HG03378 (cell line): ENCODE measurements around the gene PGM1.

Experiments used
- ATAC-seq: cut with Tn5 transposase; IDR thresholded peaks from one replicate; pipeline ENCODE4 v1.9.1; 2021; ENCODE audit warnings: mild to moderate bottlenecking, moderate library complexity; ENCODE audit not compliant: unreplicated experiment

PGM1 gene

DNA sequence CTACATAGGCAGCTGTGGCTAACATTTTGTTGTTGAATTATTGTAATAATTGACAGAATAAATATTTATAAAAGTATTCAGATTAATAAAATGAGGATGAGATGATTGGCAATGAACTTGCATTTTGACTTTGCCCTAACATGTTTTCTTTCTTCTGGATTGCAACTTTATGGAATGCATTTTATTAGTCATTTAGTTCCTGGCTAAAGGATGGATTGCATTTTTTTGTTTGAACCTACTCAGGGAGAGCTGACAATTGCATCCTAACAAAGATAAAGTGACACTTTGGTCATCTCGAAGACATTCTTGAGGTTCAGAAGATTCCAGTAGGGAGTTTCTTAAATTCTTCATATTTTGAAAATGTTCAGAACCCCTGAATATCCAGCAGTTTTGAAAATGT is 37.5 kb downstream of the PGM1 start:
- ATAC-seq, result no peak

DNA sequence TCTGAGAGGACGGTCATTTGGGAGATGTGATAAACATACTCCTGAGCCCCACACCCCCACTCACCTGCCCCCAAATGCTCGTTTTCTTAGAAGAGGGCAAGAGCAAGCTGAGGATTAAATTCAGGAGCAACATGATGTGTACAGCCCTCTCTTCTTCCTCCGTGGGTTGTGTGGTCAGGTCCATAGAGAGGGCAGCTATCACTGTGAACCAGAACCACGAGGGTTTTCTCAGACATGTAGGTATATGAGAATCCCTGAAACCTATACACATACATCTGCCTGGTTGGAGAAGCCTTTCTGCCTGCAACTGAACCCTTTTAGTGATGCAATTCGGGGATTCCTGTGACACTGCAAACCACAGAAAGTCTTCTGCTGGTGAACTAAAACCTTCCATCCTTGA is 38.9 kb downstream of the PGM1 start:
- no peak for ATAC-seq

DNA sequence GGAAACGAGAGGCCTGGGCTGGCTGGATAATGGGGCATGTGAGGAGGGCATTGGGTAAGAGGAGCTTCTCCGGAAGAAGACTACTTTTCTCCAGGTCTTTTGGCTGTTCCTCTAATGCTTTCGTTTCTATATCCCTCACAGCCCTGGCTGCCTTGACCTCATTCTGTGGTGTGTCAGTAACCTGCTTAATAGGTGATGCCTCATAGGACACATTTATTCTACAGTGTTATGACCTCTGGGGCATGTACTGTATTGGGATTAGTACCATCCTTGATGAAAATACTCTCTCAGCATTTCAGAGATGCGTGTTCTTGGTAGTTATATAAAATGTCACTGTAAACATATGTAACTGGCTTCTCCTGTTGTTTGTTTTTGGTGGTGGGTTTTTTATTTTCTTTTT is 40.1 kb downstream of the PGM1 start:
- no peak for ATAC-seq

DNA sequence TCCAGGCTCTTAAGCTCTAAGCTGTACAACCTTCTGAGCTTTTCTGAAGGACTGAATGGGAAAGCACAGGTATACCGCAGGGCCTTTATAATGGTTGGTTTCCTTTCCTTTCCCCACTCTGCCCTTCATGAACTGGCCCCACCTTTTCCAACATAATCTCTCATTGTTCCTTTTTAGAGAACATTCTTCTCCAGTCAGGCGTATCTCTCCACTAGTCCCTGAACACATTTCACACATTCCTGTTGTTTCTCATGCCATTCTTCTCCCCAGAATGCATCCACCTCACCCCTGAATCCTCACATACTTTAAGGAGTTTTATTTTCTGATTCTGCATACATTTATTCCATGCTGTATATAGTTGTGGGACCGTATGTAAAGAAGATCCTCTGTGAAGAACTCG is 41.3 kb downstream of the PGM1 start:
- no peak for ATAC-seq

DNA sequence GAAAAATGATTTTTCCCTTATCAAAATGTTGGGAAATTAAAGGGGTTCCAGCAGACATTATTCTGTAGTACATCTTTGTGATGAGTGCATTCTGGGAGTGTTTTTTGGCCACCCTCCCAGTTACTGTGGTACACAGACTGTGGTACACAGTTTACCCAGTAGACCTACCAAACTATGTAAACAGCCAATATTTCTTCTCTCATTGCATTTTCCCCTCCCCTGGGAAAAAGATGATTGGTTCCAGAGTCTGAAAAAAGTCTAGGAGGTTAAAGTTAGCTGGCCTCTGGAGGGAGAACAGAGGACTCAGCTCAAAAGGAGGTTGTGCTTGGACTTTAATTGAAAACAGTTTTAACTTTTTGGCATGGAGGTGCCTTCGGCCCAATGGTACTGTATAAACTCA is 42.5 kb downstream of the PGM1 start:
- ATAC-seq, result no peak

DNA sequence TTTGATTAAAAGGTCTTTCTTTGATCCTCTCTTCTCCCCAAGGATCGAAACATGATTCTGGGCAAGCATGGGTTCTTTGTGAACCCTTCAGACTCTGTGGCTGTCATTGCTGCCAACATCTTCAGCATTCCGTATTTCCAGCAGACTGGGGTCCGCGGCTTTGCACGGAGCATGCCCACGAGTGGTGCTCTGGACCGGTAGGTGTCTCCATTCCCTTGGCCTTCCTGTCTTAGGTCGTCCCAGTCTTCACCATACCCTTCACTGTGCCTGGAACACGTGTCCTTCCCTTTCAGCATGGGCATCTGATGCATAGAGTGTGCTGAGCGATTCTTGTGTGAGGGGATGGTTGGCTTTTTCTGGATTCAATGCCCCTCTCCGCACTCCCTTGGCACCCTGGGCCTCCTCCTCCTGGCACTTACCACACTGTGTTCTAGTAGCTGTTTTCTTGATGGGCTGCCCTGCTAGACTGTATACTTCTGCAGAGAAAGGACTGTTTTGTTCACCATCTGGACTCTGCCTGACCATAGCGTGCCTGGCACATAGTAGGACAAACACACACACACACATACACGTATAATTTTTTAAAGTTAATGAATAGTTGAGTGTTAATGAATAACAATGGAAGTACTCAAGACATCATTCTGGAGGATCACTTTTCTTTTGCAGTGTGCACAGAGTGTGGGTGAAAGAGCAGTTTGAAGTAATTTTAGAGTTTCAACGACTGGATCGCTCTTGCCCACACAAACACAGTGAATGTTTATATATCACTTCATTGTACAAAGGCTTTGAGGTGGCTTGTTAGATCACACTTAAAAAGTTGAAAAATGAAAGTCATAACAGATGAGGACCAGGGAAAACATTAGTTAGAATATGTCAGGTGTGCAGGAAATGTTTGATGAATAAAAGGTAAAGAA is 43.2 kb downstream of the PGM1 start:
- ATAC-seq, result no peak

DNA sequence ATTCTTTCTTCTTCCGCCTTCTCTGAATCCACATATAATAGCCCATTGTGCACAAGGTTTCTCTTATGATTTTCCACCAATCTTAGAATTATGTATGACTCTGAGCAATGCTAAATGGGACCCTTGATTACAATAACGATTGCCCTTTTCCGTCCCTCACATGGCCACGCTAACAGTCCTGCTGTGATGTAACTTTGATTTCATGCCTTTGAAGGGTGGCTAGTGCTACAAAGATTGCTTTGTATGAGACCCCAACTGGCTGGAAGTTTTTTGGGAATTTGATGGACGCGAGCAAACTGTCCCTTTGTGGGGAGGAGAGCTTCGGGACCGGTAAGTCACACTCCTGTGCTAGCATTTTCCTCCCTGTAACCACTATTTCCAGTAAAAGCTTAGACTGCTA is 45.3 kb downstream of the PGM1 start:
- no peak for ATAC-seq

DNA sequence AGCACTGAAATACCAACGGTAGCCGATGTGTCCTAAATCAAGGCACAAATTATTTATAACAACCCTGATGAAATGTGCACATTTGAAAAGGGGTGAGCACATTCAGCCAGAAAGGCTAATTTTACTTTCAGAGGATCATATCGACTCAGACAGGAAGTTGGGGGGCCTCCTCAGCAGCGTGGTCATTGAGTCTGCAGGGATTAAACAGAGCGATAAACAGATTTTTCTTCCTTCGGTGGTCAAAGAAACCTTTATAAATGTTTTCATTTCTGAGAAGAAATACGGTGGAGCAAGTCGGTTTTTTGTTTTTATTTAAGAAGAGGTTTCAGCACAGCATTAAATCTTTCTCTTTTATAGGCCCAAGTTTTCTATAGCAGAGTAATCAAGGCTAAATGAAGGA is 45.7 kb downstream of the PGM1 start:
- no peak for ATAC-seq

DNA sequence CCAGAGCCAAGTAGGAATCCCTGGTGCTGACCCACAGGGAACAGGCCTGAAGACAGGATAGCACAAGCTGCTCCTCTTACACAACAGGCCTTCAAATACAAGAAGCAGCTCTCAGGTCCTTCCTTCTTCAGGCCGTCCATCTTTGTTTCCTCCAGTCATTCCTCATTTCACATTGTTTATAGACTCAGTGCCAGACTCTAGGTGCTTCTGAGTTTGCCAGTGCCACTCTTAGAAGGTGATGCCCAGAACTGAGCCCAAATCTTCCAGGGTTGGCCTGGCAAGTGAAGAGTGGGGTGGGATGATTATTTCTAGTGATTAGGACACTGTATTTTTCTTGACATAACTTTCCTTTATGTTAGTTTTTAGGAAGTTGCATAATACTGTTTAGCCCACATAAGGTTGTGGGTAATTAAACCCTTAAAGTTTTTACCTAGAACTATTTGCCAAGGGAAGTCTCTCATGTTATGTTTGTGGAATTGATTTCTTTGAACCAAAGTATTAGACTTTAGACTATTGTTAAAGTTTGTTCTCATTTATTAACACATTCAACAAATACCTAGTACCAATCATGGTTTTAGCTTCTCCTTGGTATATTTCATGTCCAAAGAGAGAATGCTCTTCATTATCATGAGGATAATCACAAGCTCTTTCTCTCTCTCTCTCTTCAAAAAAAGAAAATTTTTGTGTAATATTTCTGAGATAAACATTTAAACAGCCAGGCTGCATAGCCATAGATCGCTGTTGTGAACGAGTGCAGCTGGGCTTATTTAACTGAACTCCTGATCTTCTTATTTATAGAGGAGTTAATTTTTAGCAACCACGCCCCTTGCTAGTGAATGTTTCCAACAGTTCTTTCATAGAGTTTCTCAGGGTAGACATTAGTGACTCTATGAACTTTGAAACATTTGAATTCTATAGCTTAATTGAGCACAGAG is 47.7 kb downstream of the PGM1 start:
- no peak for ATAC-seq

DNA sequence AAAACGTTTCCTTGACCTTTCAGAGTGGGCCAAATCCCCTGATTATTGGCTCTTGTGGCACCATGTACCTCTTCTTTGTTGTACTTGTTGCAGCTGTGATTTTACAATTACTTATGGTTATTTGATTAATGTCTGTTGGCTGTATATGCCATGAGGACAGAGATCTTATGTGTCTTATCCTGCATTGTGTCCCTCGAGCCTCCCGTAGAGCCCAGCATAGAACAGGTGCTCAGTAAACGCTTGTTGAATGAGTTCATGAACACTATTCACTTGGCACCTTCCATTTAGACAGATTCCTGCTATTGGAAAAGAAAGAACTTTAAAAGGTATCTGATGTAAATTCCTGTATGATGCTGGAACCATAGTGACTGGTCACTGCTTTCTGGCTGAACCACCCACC is 48.4 kb downstream of the PGM1 start:
- no peak for ATAC-seq

DNA sequence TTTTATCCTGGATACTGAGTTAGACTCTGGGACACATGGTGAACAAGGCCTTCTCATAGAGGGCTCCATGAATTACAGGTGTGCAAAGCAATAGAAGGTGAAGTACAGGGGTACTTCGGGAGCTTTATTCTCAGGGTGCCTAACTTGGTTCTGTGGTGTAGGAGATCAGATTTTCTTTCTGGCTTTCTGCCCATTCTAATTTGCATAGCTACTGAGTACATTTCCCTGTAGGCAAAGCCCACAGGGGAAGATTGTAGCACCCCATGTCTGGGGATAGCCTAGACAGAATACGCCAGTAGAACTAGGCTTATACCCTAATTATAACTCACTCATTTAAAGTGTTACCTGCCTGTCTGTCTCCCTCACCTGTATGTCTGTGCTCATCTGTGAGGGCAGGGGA is 49.7 kb downstream of the PGM1 start:
- ATAC-seq, result no peak

DNA sequence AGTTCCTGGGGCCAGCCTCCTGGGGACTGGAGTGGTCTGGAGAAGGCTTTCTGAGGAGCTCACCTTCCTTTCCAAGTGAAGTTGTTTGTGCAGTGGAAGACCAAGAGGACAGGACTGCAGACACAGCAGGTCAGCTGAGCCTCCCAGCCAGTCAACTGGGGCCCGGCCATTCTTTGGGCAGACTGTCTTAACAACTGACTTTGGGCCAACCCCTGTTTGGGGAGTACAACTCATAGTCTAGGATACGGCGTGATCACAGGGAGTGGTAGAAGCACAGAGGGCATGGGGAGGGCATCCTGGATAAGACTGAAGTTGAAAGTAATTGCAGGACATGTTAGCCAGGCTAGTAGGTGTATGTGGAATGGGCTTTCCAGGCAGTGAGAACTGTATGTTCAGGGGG is 50.3 kb downstream of the PGM1 start:
- no peak for ATAC-seq

DNA sequence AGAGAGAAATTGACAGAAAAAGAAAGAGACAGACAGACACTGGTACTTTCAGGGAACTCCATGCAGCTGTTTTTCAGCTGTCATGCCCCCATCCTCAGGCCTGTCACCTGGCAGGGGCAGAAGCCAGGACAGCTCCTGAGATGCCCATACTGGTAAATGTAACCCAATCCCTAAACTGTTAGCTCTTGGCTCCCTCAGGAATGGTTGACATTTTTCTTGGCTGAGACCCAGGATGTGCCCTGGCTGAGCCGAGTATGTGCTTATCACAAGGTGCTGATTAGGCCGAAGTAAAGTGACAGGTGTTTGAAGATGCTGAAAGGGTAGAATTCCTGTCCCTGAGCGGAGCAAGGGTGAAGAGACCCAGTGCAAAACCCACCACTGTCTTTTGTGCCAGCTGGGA is 50.7 kb downstream of the PGM1 start:
- no peak for ATAC-seq

DNA sequence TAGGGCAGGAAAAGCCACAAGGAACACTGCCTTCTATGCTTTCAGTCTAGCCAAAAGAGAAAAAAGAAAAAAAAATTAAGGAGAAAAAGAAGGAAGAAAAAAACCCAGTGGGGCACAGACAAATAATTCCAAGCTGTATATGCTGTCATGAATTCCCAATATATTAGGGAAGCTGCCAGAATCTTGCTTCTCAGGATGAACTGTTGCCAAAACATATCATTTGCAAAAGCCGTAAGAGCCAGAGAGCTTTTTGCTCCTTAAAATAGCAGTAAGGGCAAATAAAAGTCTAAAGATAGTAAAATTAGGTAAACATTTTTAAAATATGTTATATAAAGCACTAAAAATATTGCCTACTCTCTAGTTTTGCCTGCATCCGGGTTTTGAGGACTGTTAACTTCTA is 52.1 kb downstream of the PGM1 start:
- ATAC-seq, result no peak

DNA sequence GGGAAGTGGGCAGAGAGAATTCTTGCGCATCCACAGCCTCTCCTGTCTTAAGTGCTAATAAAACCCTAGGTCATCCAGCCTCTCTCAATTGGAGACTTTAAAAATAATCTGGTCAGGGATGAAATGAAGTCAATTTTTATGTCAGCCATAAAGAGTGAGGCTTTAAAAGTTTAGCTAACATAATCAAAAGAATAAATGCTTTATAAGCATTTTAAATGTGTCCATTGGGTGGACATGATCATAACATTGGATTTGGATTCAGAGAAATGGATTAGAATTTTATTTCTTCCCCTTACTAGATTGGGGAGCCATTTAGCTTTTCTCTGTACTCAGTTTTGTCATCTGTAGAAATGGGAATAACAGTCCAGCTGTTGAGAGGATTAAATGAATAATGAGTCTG is 55.5 kb downstream of the PGM1 start:
- ATAC-seq, result no peak

DNA sequence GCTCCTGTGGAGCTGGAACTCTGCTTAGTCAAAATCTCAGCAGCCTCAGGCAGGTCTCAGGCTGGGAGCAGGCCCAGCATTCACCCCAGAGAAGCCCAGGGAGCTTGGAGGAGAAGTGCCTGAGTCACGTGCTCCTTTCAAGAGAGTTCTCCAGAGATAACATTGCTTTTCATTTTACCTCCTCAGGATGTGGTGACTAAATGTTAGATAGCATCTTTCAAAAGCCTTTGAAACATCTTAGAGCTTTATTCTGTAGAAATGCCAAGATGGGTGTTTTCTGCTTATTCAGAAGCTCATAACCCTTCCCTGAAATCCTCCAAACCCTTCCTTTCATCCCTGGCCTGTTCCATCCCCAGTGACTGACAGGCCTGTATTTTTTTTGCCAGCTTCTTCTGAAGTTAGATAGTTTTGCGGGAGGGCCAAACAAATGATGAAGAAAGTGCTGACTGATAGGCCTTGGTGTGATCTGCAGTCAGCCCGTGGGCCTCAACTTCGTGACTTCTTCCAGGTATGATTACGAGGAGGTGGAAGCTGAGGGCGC is 58.0 kb downstream of the PGM1 start:
- no peak for ATAC-seq

DNA sequence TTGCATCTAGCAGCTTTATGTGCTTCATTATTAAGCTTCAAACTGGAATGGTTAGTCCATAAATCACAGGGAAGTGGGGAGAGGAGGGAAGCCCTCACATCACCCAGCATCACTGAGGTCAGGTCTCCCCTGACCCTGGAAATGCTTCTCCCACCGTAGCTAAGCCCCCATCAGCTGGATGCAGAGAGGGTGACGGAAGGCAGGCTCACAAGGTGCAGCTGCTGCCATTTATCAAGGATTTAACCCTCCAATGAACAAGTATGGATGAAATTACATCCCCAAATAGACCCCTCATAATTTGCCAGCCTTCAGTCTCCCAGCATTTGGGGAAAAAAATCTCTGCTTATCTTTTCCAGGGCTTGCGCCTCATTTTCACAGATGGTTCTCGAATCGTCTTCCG is 60.8 kb downstream of the PGM1 start:
- no peak for ATAC-seq

DNA sequence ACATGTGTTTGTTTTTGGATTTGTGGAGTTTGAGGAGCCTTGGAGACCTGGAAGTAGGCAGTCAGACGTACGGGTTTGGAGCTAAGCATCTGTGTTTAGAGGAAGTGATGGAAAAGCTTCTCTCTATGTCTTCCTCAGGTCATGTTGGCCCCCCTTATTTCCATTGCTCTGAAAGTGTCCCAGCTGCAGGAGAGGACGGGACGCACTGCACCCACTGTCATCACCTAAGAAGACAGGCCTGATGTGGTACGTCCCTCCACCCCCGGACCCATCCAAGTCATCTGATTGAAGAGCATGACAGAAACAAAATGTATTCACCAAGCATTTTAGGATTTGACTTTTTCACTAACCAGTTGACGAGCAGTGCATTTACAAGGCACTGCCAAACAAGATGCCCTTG is 66.2 kb downstream of the PGM1 start:
- no peak for ATAC-seq

DNA sequence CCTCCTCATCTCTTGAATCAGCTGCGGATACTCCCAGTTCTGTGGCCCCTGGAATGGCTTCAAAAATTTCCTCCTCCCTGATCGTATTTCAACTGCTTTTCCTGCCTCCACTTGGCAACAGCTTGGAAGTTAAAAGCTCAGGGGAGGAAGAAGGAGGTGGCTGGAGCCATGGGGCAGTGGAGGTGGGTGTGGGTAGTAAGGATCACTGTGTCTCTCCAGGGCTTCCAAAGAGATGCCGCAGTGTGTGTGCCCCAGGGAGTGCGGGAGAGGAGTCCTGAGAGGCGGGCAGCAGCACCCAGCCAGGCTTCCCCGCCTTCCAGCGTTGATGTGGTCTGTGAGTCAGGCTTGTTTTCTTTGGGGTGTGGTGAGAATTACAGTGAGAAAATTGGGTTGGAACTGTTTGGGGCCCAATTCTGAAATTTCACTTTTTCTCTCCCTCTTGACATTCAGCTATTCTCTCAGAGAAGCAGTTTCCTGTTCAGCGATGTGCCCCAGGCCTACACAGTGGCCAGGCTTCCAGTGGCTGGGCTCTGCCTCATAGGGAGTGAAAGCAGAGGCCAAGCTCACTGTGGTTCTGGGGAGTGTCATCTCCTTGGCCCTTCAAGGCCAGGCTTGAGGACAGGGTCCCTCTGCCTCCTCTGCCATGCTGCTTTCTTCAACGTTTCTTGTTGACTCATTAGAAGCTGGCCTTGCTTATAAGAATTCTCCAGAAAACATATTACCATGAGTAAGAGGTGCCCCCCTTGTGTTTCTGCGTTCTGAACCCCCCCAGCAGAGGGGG is 69.0 kb downstream of the PGM1 start:
- no peak for ATAC-seq

DNA sequence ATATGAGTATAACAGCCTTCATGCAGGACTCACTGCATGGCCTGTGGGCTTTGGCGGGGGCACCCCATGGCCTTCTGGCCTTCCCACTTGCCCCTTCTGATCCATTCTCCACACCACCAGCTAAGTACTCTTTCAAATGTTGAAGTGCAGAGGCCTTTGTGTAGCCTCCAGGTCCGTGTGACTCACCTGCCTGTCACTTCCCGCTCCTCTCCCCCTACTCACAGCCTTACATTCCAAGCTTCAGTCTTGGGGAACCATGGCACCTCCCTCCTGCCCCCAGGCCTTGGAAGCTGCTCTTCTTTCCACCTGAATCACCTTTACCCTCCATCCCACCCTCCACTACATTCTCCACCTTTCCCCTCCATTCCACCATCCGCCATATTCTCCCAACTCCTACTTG is 69.6 kb downstream of the PGM1 start:
- ATAC-seq, result no peak

DNA sequence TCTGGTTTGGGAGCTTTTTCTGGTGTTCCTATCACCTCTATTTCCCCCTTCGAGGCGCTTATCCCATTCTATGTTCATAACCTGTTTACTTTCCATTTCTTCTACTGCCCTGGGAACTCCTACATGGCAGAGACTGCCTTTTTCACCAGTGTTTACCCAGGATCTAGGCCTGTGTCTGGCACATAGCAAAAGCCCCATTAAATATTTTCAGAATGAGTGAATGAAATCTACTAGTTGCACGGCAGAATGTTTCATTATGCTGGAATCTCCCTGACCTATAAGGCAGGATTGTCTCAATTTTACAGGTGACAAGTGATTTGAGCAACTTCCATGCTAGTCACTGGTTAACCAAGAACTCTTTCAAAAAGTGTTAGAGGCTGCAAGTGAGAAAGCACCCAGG is 70.1 kb downstream of the PGM1 start:
- ATAC-seq, result no peak
